ENCODE measurements around the gene KLHL22. TPM values are rescaled to one million over a fixed set of nuclear protein-coding genes. Genes with fewer than 3 reads are reported as not detected.

KLHL22 gene
- total and polyA plus RNA-seq, 2 of the 4 experiments (the other 2 are of a cell fraction): 27.1 to 30.1 TPM

GRCh38 chr22:20408891-20409290 is 86.7 kb downstream of the KLHL22 start:
- Histone ChIP-seq H2AFZ (replicated peaks; ENCODE audit: low read length, poor library complexity) (no peak overlapping the region), H3K18ac (ENCODE audit: low read depth, low read length) (no peak overlapping the region), H3K56ac (ENCODE audit: extremely low read depth, insufficient read depth, low read length) (no peak overlapping the region), H3K36me3 (ENCODE audit: control insufficient read depth, insufficient read depth, low read length) (peaks cover 30% of the 10 kb centered on the region), H3K27ac (ENCODE audit: insufficient read depth, low read length) (no peak overlapping the region), H3K79me1 (ENCODE audit: low read depth in 1 of 2, low read length in 2 of 2) (no peaks in the 10 kb centered on the region), H4K5ac (ENCODE audit: low read depth, low read length) (no peak overlapping the region), H2BK5ac (ENCODE audit: low read depth, low read length, poor library complexity, severe bottlenecking) (no peak overlapping the region), H3K14ac (replicated peaks; ENCODE audit: low read depth, low read length) (no peak overlapping the region), H3K4me1 (ENCODE audit: control insufficient read depth, insufficient read depth, low read length) (no peaks in the 10 kb centered on the region), H4K8ac (ENCODE audit: low read depth in 2 of 2, low read length in 2 of 2) (no peak overlapping the region), H3K4me3 (ENCODE audit: insufficient read depth, low read depth, low read length) (no peak overlapping the region), H4K91ac (ENCODE audit: insufficient read depth, low read depth, low read length) (no peak overlapping the region), H3K4ac (ENCODE audit: low read depth, low read length) (no peak overlapping the region), H3K9ac (ENCODE audit: low read depth, low read length) (no peak overlapping the region), H3K9me3 (ENCODE audit: control insufficient read depth, insufficient read depth, low read length) (no peaks in the 10 kb centered on the region), H3K9me1 (ENCODE audit: insufficient read depth, low read length) (peaks cover 6% of the 10 kb centered on the region; the same call in 1 of the 2 replicates), H2AK5ac (ENCODE audit: low read depth, low read length) (no peak overlapping the region), H4K20me1 (ENCODE audit: insufficient read depth, low read length) (no peaks in the 10 kb centered on the region; the same call in 1 of the 2 replicates), H2BK20ac (ENCODE audit: low read depth, low read length) (no peak overlapping the region), H2BK15ac (ENCODE audit: low read depth, low read length) (no peak overlapping the region), H2BK120ac (ENCODE audit: low read depth, low read length) (no peak overlapping the region), H3K27me3 (ENCODE audit: control insufficient read depth, insufficient read depth, low read length) (no peaks in the 10 kb centered on the region), H3K4me2 (ENCODE audit: low read depth, low read length) (no peak overlapping the region), H2AK9ac (replicated peaks; ENCODE audit: low read depth, low read length, poor library complexity) (no peak overlapping the region), H3K23ac (ENCODE audit: low read depth, low read length) (no peak overlapping the region)
- ChIA-PET POLR2A (ENCODE audit: unreplicated experiment) (no interaction called here), CTCF (no interaction called here)
- ATAC-seq (ENCODE audit: low read depth): no peak
- no CpG with 5 or more reads among the region's 4 CpGs for WGBS, 2 experiments (ENCODE audit: extremely low coverage in 2 of 2, insufficient read length in 1 of 2)
- no peak for DNase-seq
- dilution Hi-C loops (cut with HindIII; ENCODE audit: low sequenced_read_pairs, unreplicated experiment) (no loop called here), intact Hi-C loops (cut with micrococcal nuclease) (no loop called here), in situ Hi-C loops (cut with MboI; ENCODE audit: low sequenced_read_pairs) (no loop called here)
- BruUV-seq (replicated peaks): no TSS peak
- TF ChIP-seq CTCF (conservative IDR thresholded peaks at IDR 0.05; ENCODE audit: low read depth, low read length) (no peak), SMC3 (IDR thresholded peaks at IDR 0.05; ENCODE audit: low read depth, low read length) (no peak), ELK1 (IDR thresholded peaks at IDR 0.05; ENCODE audit: borderline replicate concordance, low read depth, low read length) (no peak)

Data from IMR-90 (cell line).